HepG2 (cell line): ENCODE data around the gene MYADML2. TPM values are rescaled to one million over a fixed set of nuclear protein-coding genes. Genes with fewer than 3 reads are reported as not detected.

Source experiments
- ATAC-seq: fragments of 200-7000 bp; cut with Tn5 transposase; 3 replicates; pipeline ENCODE4 v1.9.1; 2020; ENCODE audit warnings: mild to moderate bottlenecking, moderate library complexity
- BruUV-seq: library from RNA; stranded (reverse); fragments of 400-500 nt; replicated peaks from 2 replicates; lab custom pipeline; 2021; lab: Mats Ljungman, UMichigan
- CTCF ChIA-PET: fragments of 300-600 bp; formaldehyde crosslinking; extraction: SDS; loops from one replicate; lab custom pipeline; 2021; ENCODE audit warnings: low total read pairs, inconsistent platforms, low intra/inter-chr PET ratio; lab: Yijun Ruan, JAX
- POLR2A ChIA-PET: fragments of 350-600 bp; sonication (Branson Sonifier 250); formaldehyde crosslinking; loops from one replicate; lab custom pipeline; 2020; ENCODE audit warnings: antibody characterized with exemption, inconsistent platforms; lab: Yijun Ruan, JAX
- DNase-seq: peaks from one replicate; pipeline ENCODE4 v3.0.0-alpha.2; 2015; ENCODE audit warnings: low spot score
- FAIRE-seq: peaks from 3 replicates; lab custom pipeline; 2011; peaks lifted over from hg19 to GRCh38; lab: Jason Lieb, UNC
- H2AFZ ChIP-seq: one replicate; pipeline ENCODE4 v1.6.1; 2011; ENCODE audit warnings: low read length, inconsistent platforms
- H3K27ac ChIP-seq: fragments of 300-600 bp; 3 replicates; pipeline ENCODE4 v1.8.0; 2011; ENCODE audit warnings: mixed run types, mild to moderate bottlenecking, mixed read lengths, low read length, inconsistent platforms; ENCODE audit not compliant: insufficient read depth; ENCODE audit errors: extremely low read length
- H3K27me3 ChIP-seq, 2 experiments: fragments of 200-600 bp in 1 of 2; 2 replicates in 1 of 2; 3 replicates in 1 of 2; pipeline versions ENCODE4 v1.6.0 to v1.8.0; 2011; ENCODE audit warnings: low read length in 2 of 2, mild to moderate bottlenecking in 2 of 2, moderate library complexity in 2 of 2, inconsistent platforms in 1 of 2; ENCODE audit not compliant: insufficient read depth in 2 of 2, control insufficient read depth in 1 of 2
- H3K36me3 ChIP-seq, 2 experiments: fragments of 200-600 bp in 1 of 2; replicated peaks in 1 of 2; 2 replicates in 1 of 2; 3 replicates in 1 of 2; pipeline versions ENCODE4 v1.5.1 to v1.8.0; 2011; ENCODE audit warnings: low read length in 2 of 2, inconsistent platforms in 1 of 2; ENCODE audit not compliant: insufficient read depth in 2 of 2, control insufficient read depth in 1 of 2
- H3K4me1 ChIP-seq: 2 replicates; pipeline ENCODE4 v1.5.1; 2012; ENCODE audit warnings: low read length, inconsistent platforms; ENCODE audit not compliant: insufficient read depth
- H3K4me2 ChIP-seq: 2 replicates; pipeline ENCODE4 v1.6.0; 2011; ENCODE audit warnings: low read depth, low read length, inconsistent platforms
- H3K4me3 ChIP-seq, 3 experiments: fragments of 200-600 bp in 1 of 3; sonication (generic), shearing (Covaris generic) in 1 of 3; replicated peaks in 1 of 3; 2 replicates each; pipeline ENCODE4 v1.5.1; 2011 to 2016; ENCODE audit warnings: low read length in 3 of 3, inconsistent platforms in 2 of 3, low read depth in 2 of 3, mild to moderate bottlenecking in 2 of 3, control low read depth in 1 of 3, mixed read lengths in 1 of 3; ENCODE audit not compliant: insufficient read depth in 1 of 3
- H3K79me2 ChIP-seq: one replicate; pipeline ENCODE4 v1.6.1; 2011; ENCODE audit warnings: low read length, inconsistent platforms; ENCODE audit not compliant: insufficient read depth
- H3K9ac ChIP-seq: 2 replicates; pipeline ENCODE4 v1.6.0; 2011; ENCODE audit warnings: mild to moderate bottlenecking, low read depth, low read length, inconsistent platforms; ENCODE audit not compliant: insufficient read depth
- H3K9me3 ChIP-seq: 2 replicates; pipeline ENCODE4 v1.5.1; 2012; ENCODE audit warnings: mild to moderate bottlenecking, low read length
- H4K20me1 ChIP-seq: 2 replicates; pipeline ENCODE4 v1.6.0; 2011; ENCODE audit warnings: inconsistent platforms, mild to moderate bottlenecking, low read length, moderate library complexity; ENCODE audit not compliant: insufficient read depth
- ATAD3A ChIP-seq: sonication (generic); formaldehyde crosslinking; IDR thresholded peaks from 2 replicates; pipeline ENCODE4 v1.4.0; 2020; ENCODE audit warnings: missing genetic modification reagents
- CHCHD3 ChIP-seq: sonication (generic); formaldehyde crosslinking; IDR thresholded peaks from 2 replicates; pipeline ENCODE4 v1.8.0; 2022; ENCODE audit warnings: mild to moderate bottlenecking, missing genetic modification reagents, moderate library complexity
- FIP1L1 ChIP-seq: fragments of 200-400 bp; formaldehyde crosslinking; IDR thresholded peaks from 2 replicates; pipeline ENCODE4 v1.6.1; 2018; ENCODE audit warnings: low read depth, mild to moderate bottlenecking, low read length, moderate library complexity, borderline replicate concordance; ENCODE audit not compliant: insufficient read depth
- HNRNPL ChIP-seq: fragments of 200-400 bp; formaldehyde crosslinking; IDR thresholded peaks from 2 replicates; pipeline ENCODE4 v1.6.1; 2017; ENCODE audit warnings: mild to moderate bottlenecking, low read depth, low read length
- PLRG1 ChIP-seq: fragments of 450-650 bp; conservative IDR thresholded peaks from 2 replicates; pipeline ENCODE4 v1.6.1; 2016
- RFXANK ChIP-seq: IDR thresholded peaks from 2 replicates; pipeline ENCODE4 v1.6.1; 2016
- RXRA ChIP-seq: sonication (generic); formaldehyde crosslinking; IDR thresholded peaks from 2 replicates; pipeline ENCODE4 v1.5.1; 2020; ENCODE audit warnings: missing genetic modification reagents
- SNRNP70 ChIP-seq: fragments of 200-400 bp; formaldehyde crosslinking; IDR thresholded peaks from 2 replicates; pipeline ENCODE4 v1.6.1; 2017; ENCODE audit warnings: mild to moderate bottlenecking, low read depth, low read length, moderate library complexity
- TSC22D2 ChIP-seq: sonication (generic); formaldehyde crosslinking; IDR thresholded peaks from 2 replicates; pipeline ENCODE4 v1.5.1; 2020; ENCODE audit warnings: missing genetic modification reagents, mild to moderate bottlenecking, borderline replicate concordance
- ZNF484 ChIP-seq: sonication (generic); formaldehyde crosslinking; IDR thresholded peaks from 2 replicates; pipeline ENCODE4 v1.5.1; 2020; ENCODE audit warnings: mild to moderate bottlenecking, low read depth, missing genetic modification reagents, borderline replicate concordance
- ZNF891 ChIP-seq: sonication (generic); formaldehyde crosslinking; IDR thresholded peaks from 2 replicates; pipeline ENCODE4 v1.5.0; 2020; ENCODE audit warnings: mild to moderate bottlenecking, missing genetic modification reagents
- WGBS: methylation state at CpG from one replicate; pipeline ENCODE4 v1.1.6; 2017; ENCODE audit warnings: low lambda C conversion rate; 5-methylcytosine and 5-hydroxymethylcytosine counted together
- in situ Hi-C: cut with HindIII; loops from 2 replicates; pipeline ENCODE4 v1.10.0; 2017; ENCODE audit warnings: low pct_unique_long_range_greater_than_20kb; ENCODE audit not compliant: extremely low pct_ligation_motif_present
- intact Hi-C: fragments of 100-400 bp; cut with micrococcal nuclease; formaldehyde crosslinking; loops from one replicate; pipeline ENCODE4 v1.10.0; 2022; ENCODE audit not compliant: unreplicated experiment
- polyA plus RNA-seq, 8 experiments: library from polyadenylated mRNA; depleted of rRNA in 3 of 8; stranded (reverse) in 7 of 8; unstranded in 1 of 8; fragments of >200 nt; fragmentation: Illumina TruSeq in 4 of 8; extraction: Trizol in 4 of 8; gene quantifications; 2 replicates each; pipeline versions ENCODE4 v1.2.1 to v1.2.3, GENCODE V29; 2011 to 2016; ENCODE audit warnings: low read depth in 4 of 8, missing spikeins in 1 of 8, mixed read lengths in 1 of 8; ENCODE audit not compliant: insufficient read depth in 1 of 8
- total RNA-seq, 5 experiments: library from RNA; depleted of rRNA; stranded (reverse); fragments of >200 nt; fragmentation: Illumina TruSeq; extraction: Trizol; gene quantifications; 2 replicates each; pipeline ENCODE4 v1.2.3, GENCODE V29; 2016; ENCODE audit warnings: low read depth in 1 of 5
- TF ChIP-seq, protein P1 (sequence below): sonication (generic); formaldehyde crosslinking; IDR thresholded peaks from 2 replicates; pipeline ENCODE4 v1.8.1; 2023; ENCODE audit warnings: mild to moderate bottlenecking, inconsistent platforms, moderate library complexity, missing genetic modification reagents, borderline replicate concordance
- TF ChIP-seq, protein P2 (sequence below): sonication (generic); formaldehyde crosslinking; IDR thresholded peaks from 2 replicates; pipeline ENCODE4 v1.5.1; 2020; ENCODE audit warnings: mild to moderate bottlenecking, moderate library complexity, missing genetic modification reagents
- TF ChIP-seq, protein P3 (sequence below): sonication (generic); formaldehyde crosslinking; conservative IDR thresholded peaks from 2 replicates; pipeline ENCODE4 v1.4.0; 2020; ENCODE audit warnings: mild to moderate bottlenecking, missing genetic modification reagents, moderate library complexity

MYADML2 gene
- total and polyA plus RNA-seq, 2 of the 13 experiments (the other 11 are each of a cell fraction or from before 2014, with no cell fraction given), result not detected

DNA sequence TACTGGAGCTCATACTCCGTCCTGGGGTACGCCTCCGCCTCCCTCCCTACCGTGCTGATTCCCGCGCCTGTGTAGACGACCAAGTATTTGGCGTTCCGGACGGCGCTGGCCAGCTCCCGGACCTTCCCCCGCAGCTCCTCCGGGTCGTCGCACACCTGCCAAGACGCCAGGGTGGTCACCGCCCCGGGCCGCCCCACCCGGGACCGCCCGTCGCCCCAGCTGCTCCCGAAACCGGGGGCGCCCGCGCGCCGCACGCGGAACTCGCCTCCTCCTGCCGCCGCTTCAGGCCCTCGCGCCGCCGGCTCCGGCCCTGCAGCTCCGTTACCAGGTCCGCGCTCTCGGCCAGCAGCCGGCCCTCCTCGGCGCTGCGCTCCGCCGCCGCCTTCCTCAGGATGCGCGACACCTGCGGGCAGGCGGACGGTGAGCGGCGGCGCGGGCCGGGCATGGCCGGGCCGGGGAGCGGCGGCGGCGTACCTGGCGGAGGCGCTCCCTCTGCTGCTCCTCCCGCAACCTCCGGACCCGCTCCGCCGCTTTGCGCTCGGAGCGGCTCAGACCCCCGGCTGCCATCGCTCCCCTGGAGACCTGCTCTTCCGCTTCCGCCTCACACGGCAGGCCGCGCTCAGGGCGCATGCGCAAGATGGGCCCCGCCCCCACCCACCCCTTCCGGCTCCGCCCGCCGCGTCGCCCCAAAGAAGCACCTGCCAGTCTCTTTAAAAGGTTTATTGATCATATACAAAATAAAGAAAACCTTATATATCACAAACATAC, 29.3 kb downstream of the MYADML2 start, which contains the start of gene SIRT7 (continued):
- TF ChIP-seq, protein P1, sequence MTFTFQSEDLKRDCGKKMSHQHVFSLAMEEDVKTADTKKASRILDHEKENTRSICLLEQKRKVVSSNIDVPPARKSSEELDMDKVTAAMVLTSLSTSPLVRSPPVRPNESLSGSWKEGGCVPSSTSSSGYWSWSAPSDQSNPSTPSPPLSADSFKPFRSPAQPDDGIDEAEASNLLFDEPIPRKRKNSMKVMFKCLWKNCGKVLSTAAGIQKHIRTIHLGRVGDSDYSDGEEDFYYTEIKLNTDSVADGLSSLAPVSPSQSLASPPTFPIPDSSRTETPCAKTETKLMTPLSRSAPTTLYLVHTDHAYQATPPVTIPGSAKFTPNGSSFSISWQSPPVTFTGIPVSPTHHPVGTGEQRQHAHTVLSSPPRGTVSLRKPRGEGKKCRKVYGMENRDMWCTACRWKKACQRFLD (CRISPR knock-in tag), result 0 out of 2 replicates have a peak, but pooled peaks have one; percentile 76
- TF ChIP-seq ZNF891 (CRISPR knock-in tag), result no peak
- TF ChIP-seq, protein P2, sequence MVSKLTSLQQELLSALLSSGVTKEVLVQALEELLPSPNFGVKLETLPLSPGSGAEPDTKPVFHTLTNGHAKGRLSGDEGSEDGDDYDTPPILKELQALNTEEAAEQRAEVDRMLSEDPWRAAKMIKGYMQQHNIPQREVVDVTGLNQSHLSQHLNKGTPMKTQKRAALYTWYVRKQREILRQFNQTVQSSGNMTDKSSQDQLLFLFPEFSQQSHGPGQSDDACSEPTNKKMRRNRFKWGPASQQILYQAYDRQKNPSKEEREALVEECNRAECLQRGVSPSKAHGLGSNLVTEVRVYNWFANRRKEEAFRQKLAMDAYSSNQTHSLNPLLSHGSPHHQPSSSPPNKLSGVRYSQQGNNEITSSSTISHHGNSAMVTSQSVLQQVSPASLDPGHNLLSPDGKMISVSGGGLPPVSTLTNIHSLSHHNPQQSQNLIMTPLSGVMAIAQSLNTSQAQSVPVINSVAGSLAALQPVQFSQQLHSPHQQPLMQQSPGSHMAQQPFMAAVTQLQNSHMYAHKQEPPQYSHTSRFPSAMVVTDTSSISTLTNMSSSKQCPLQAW (CRISPR knock-in tag), result no peak

DNA sequence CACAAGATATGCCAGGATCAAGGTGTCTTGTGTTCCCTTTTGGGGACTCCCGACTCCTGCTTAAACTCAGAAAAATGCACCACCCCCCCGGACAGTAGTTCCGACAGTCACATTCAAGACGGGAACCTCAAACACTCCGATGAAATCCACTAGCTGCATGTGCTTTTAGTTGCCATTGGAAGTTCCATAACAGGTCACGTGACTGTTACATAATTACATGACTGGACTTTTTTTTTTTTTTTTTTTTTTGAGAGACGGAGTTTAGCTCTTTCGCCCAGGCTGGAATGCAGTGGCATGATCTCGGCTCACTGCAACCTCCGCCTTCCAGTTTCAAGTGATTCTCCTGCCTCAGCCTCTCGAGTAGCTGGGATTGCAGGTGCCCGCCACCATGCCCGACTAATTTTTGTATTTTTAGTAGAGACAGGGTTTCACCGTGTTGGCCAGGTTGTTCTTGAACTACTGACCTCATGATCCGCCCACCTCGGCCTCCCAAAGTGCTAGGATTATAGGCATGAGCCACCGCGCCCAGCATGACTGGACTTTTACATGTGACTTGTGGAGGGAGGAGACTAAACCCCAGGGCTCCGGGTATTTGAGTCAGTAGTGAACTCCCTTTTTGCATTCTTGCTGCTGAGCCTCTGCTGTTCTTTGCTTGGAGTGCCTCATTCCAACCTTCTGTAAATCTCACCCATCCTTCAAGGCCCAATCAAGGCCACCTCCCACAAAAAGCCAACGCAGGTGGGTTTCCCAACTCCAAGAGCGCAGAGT, 30.6 kb downstream of the MYADML2 start:
- Histone ChIP-seq H3K9ac (peak overlapping the region; percentile 82), H3K4me1 (peaks cover 34% of the 10 kb centered on the region), H4K20me1 (no peaks in the 10 kb centered on the region; the same call in 1 of the 2 replicates), H3K9me3 (no peaks in the 10 kb centered on the region), H2AFZ (no peak overlapping the region), H3K79me2 (peaks cover 37% of the 10 kb centered on the region), H3K4me2 (peak overlapping the region; percentile 94), H3K27me3 (no peaks in the 10 kb centered on the region), H3K4me3 (peak overlapping the region; percentile 87 to 94 (median 93)), H3K27ac (peak overlapping the region; percentile 46), H3K36me3 (peaks cover 36 to 64% of the 10 kb centered on the region in 2 experiments)
- ChIA-PET CTCF (no interaction called here), POLR2A (interaction anchor here (0.7 to 2.8 kb wide), 12 partner anchors 9 to 121 kb away, joined by 3 to 49 read pairs (median 5); partner anchors contain the start of genes ALYREF, ANAPC11, DCXR and MAFG)
- ATAC-seq (peak; percentile 29), DNase-seq (peak; percentile 74), FAIRE-seq (peak; percentile 90)
- intact Hi-C loops, result no loop called here
- 53% methylated on average over 21 of the region's 21 CpGs for WGBS
- no TSS peak for BruUV-seq
- in situ Hi-C loops, result no loop called here
- TF ChIP-seq RFXANK (CRISPR knock-in tag) (no peak), FIP1L1 (no peak), PLRG1 (no peak), SNRNP70 (no peak), CHCHD3 (CRISPR knock-in tag) (no peak), RXRA (CRISPR knock-in tag) (peak; percentile 49; the same call in 1 of the 2 replicates), TSC22D2 (CRISPR knock-in tag) (no peak), ATAD3A (CRISPR knock-in tag) (no peak), ZNF484 (CRISPR knock-in tag) (no peak), HNRNPL (no peak)
- TF ChIP-seq, protein P3, sequence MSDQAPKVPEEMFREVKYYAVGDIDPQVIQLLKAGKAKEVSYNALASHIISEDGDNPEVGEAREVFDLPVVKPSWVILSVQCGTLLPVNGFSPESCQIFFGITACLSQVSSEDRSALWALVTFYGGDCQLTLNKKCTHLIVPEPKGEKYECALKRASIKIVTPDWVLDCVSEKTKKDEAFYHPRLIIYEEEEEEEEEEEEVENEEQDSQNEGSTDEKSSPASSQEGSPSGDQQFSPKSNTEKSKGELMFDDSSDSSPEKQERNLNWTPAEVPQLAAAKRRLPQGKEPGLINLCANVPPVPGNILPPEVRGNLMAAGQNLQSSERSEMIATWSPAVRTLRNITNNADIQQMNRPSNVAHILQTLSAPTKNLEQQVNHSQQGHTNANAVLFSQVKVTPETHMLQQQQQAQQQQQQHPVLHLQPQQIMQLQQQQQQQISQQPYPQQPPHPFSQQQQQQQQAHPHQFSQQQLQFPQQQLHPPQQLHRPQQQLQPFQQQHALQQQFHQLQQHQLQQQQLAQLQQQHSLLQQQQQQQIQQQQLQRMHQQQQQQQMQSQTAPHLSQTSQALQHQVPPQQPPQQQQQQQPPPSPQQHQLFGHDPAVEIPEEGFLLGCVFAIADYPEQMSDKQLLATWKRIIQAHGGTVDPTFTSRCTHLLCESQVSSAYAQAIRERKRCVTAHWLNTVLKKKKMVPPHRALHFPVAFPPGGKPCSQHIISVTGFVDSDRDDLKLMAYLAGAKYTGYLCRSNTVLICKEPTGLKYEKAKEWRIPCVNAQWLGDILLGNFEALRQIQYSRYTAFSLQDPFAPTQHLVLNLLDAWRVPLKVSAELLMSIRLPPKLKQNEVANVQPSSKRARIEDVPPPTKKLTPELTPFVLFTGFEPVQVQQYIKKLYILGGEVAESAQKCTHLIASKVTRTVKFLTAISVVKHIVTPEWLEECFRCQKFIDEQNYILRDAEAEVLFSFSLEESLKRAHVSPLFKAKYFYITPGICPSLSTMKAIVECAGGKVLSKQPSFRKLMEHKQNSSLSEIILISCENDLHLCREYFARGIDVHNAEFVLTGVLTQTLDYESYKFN (CRISPR knock-in tag), result 0 out of 2 replicates have a peak, but pooled peaks have one; percentile 24
